Gastrocnemius medialis (tissue), 4 donors: Measurements from ENCODE around the gene VPS39. TPM values are rescaled to one million over a fixed set of nuclear protein-coding genes. Genes with fewer than 3 reads are reported as not detected.

ENCODE experiments used
- ATAC-seq, 2 donors: fragments of 150-250 bp; one replicate each; pipeline ENCODE4 v1.9.1; 2016
- DNase-seq, 2 donors: peaks; one replicate each; pipeline ENCODE4 v3.0.0-alpha.2; 2019
- H3K27ac ChIP-seq, 4 donors: fragments of 200-600 bp; sonication (generic); 1 replicate in 1 of 4; 2 replicates in 3 of 4; pipeline ENCODE4 v1.5.1; 2016 to 2018; ENCODE audit warnings: mild to moderate bottlenecking in 2 of 4, moderate library complexity in 1 of 4
- H3K27me3 ChIP-seq, 3 donors: fragments of 200-600 bp; sonication (generic) in 2 of 3; 1 replicate in 1 of 3; 2 replicates in 2 of 3; pipeline versions ENCODE4 v1.5.1 to v1.6.0; 2016 to 2019; ENCODE audit warnings: mild to moderate bottlenecking in 1 of 3, moderate library complexity in 1 of 3
- H3K36me3 ChIP-seq, 2 donors: fragments of 200-600 bp; sonication (generic) in 1 of 2; one replicate each; pipeline ENCODE4 v1.5.1; 2017 to 2018
- H3K4me1 ChIP-seq, 2 donors: fragments of 200-600 bp; sonication (generic) in 1 of 2; one replicate each; pipeline ENCODE4 v1.5.1; 2016 to 2017; ENCODE audit warnings: mild to moderate bottlenecking in 2 of 2
- H3K4me3 ChIP-seq, 4 donors: fragments of 200-600 bp; sonication (generic) in 3 of 4; 1 replicate in 1 of 4; 2 replicates in 3 of 4; pipeline ENCODE4 v1.5.1; 2016 to 2019; ENCODE audit warnings: mild to moderate bottlenecking in 2 of 4
- H3K9me3 ChIP-seq, 3 donors: fragments of 200-600 bp; sonication (generic) in 2 of 3; 1 replicate in 1 of 3; 2 replicates in 2 of 3; pipeline ENCODE4 v1.5.1; 2016 to 2019
- CTCF ChIP-seq, 5 experiments: fragments of 450-650 bp in 3 of 5; fragments of 200-600 bp in 2 of 5; sonication (generic) in 2 of 5; IDR thresholded peaks in 4 of 5; conservative IDR thresholded peaks in 1 of 5; 1 replicate in 4 of 5; 2 replicates in 1 of 5; pipeline ENCODE4 v1.5.1; 2016 to 2019; ENCODE audit warnings: antibody characterized with exemption in 5 of 5, mild to moderate bottlenecking in 3 of 5, moderate library complexity in 3 of 5
- POLR2A ChIP-seq, 2 donors: fragments of 450-650 bp; IDR thresholded peaks; one replicate each; pipeline ENCODE4 v1.6.1; 2017; ENCODE audit warnings: antibody characterized with exemption in 2 of 2, mild to moderate bottlenecking in 2 of 2, moderate library complexity in 2 of 2
- in situ Hi-C, 4 donors: fragments of 200-750 bp; cut with MboI; loops; one replicate each; pipeline versions ENCODE4 v1.15.0 to v1.8.0; 2017; ENCODE audit warnings: low sequenced_read_pairs in 4 of 4
- intact Hi-C: fragments of 100-400 bp; cut with DNase I; formaldehyde crosslinking; loops from one replicate; pipeline ENCODE4 v1.15.1; 2023; ENCODE audit warnings: low total_unique reads
- total RNA-seq, 4 donors: library from RNA; depleted of rRNA; stranded (reverse); fragments of >200 nt; gene quantifications; one replicate each; pipeline versions ENCODE4 v1.1.0 to v1.2.3, GENCODE V29; 2016

VPS39 gene
- total RNA-seq, 4 donors from 2014 or later: 28.8 to 41.8 (median 35.2) TPM

- intact Hi-C loops: no loop called here
- in situ Hi-C loops: no loop called here
- TF ChIP-seq CTCF (IDR thresholded peaks at IDR 0.05 in 4 of 5, conservative IDR thresholded peaks at IDR 0.05 in 1 of 5) (no peak), POLR2A (IDR thresholded peaks at IDR 0.05) (no peak)
- no peaks in the 10 kb centered on the region for H3K4me1 ChIP-seq
- ATAC-seq (no peak), DNase-seq (no peak)
- H3K9me3 ChIP-seq: no peaks in the 10 kb centered on the region
- H3K27me3 ChIP-seq: no peaks in the 10 kb centered on the region
- H3K36me3 ChIP-seq: peaks cover 3 to 93% of the 10 kb centered on the region in 2 donors
- H3K4me3 ChIP-seq: no peak overlapping the region
- no peak overlapping the region for H3K27ac ChIP-seq
These were observed 41.7 kb downstream of the VPS39 start for GRCh38 chr15:42166225-42166940.

- H3K27me3 ChIP-seq: no peaks in the 10 kb centered on the region
- no peak for DNase-seq
- intact Hi-C loops: no loop called here
- no peak for TF ChIP-seq CTCF (IDR thresholded peaks at IDR 0.05 in 4 of 5, conservative IDR thresholded peaks at IDR 0.05 in 1 of 5)
- TF ChIP-seq POLR2A (IDR thresholded peaks at IDR 0.05): no peak
- H3K4me1 ChIP-seq: no peaks in the 10 kb centered on the region
- ATAC-seq: no peak
- H3K36me3 ChIP-seq: peaks cover 3 to 96% of the 10 kb centered on the region in 2 donors
- H3K27ac ChIP-seq: no peak overlapping the region
- no peak overlapping the region for H3K4me3 ChIP-seq
- H3K9me3 ChIP-seq: no peaks in the 10 kb centered on the region
- in situ Hi-C loops: no loop called here
These were observed 43.0 kb downstream of the VPS39 start for GRCh38 chr15:42165106-42165505.

- Histone ChIP-seq H3K27ac (no peak overlapping the region), H3K4me1 (peaks cover 2 to 6% of the 10 kb centered on the region in 2 donors), H3K9me3 (no peaks in the 10 kb centered on the region), H3K36me3 (peaks cover 3 to 92% of the 10 kb centered on the region in 2 donors), H3K4me3 (no peak overlapping the region), H3K27me3 (no peaks in the 10 kb centered on the region)
- ATAC-seq (no peak), DNase-seq (no peak)
- TF ChIP-seq CTCF (IDR thresholded peaks at IDR 0.05 in 4 of 5, conservative IDR thresholded peaks at IDR 0.05 in 1 of 5): no peak
- no peak for TF ChIP-seq POLR2A (IDR thresholded peaks at IDR 0.05)
- in situ Hi-C loops (no loop called here), intact Hi-C loops (no loop called here)
These were observed 44.1 kb downstream of the VPS39 start for GRCh38 chr15:42163947-42164550.

GRCh38 chr15:42163291-42163690 lies 44.8 kb downstream of the VPS39 start:
- no peaks in the 10 kb centered on the region for H3K27me3 ChIP-seq
- intact Hi-C loops: no loop called here

More at GRCh38 chr15:42163291-42163690, 44.8 kb downstream of the VPS39 start:
- peaks cover 9 to 14% of the 10 kb centered on the region in 2 donors for H3K4me1 ChIP-seq
- no peaks in the 10 kb centered on the region for H3K9me3 ChIP-seq
- H3K36me3 ChIP-seq: peaks cover 3 to 93% of the 10 kb centered on the region in 2 donors
- no peak overlapping the region for H3K27ac ChIP-seq
- in situ Hi-C loops: no loop called here
- TF ChIP-seq POLR2A (IDR thresholded peaks at IDR 0.05) (no peak), CTCF (IDR thresholded peaks at IDR 0.05 in 4 of 5, conservative IDR thresholded peaks at IDR 0.05 in 1 of 5) (no peak)
- no peak for ATAC-seq
- H3K4me3 ChIP-seq: no peak overlapping the region
- no peak for DNase-seq
